Mucosa of descending colon (tissue), 3 donors: Measurements from ENCODE around the gene OLIG1. TPM values are rescaled to one million over a fixed set of nuclear protein-coding genes. Genes with fewer than 3 reads are reported as not detected.
A peak's percentile ranks its signal among the peaks of the same experiment; 100 is the strongest.

Experiments used
- ATAC-seq: fragments of 200-7000 bp; cut with Tn5 transposase; one replicate; pipeline ENCODE4 v1.9.1; 2020; ENCODE audit warnings: mild to moderate bottlenecking, moderate library complexity
- DNase-seq, 3 donors: peaks; one replicate each; pipeline ENCODE4 v3.0.0-alpha.2; 2020
- H3K36me3 ChIP-seq: fragments of 200-600 bp; one replicate; pipeline ENCODE4 v1.8.0; 2021; ENCODE audit warnings: low read depth, mild to moderate bottlenecking
- H3K4me1 ChIP-seq: fragments of 200-600 bp; one replicate; pipeline ENCODE4 v1.8.0; 2021; ENCODE audit warnings: low read depth, mild to moderate bottlenecking
- H3K4me3 ChIP-seq: fragments of 200-600 bp; one replicate; pipeline ENCODE4 v1.8.0; 2021; ENCODE audit warnings: mild to moderate bottlenecking
- H3K9me3 ChIP-seq: fragments of 200-600 bp; one replicate; pipeline ENCODE4 v1.8.0; 2021; ENCODE audit warnings: mild to moderate bottlenecking
- CTCF ChIP-seq: fragments of 200-600 bp; IDR thresholded peaks from one replicate; pipeline ENCODE4 v1.8.0; 2022; ENCODE audit warnings: antibody characterized with exemption, mild to moderate bottlenecking
- intact Hi-C, 2 donors: fragments of 100-400 bp; cut with DNase I in 1 of 2; cut with micrococcal nuclease in 1 of 2; formaldehyde crosslinking; loops; one replicate each; pipeline versions ENCODE4 v1.11.0 to v1.11.1; 2022; cut with DNase I, micrococcal nuclease
- total RNA-seq, 3 donors: library from RNA; stranded (reverse); fragmentation: NEBNext Ultra II Directional in 2 of 3; extraction: Animal tissue kit (Norgen Biotek cat#: 25700) in 2 of 3; gene quantifications; one replicate each; pipeline versions ENCODE4 v1.2.1 to v1.2.4, GENCODE V29; 2021 to 2023
- donor health status: DM: no; HTN: no; CAD: no; lungs with moderate emphysema.
- donor health status: DM: no; HTN: no; CAD: no.
- donor health status: DM: no; HTN: yes; CAD: no.

OLIG1 gene
- total RNA-seq, 3 donors from 2014 or later = not detected

DNA sequence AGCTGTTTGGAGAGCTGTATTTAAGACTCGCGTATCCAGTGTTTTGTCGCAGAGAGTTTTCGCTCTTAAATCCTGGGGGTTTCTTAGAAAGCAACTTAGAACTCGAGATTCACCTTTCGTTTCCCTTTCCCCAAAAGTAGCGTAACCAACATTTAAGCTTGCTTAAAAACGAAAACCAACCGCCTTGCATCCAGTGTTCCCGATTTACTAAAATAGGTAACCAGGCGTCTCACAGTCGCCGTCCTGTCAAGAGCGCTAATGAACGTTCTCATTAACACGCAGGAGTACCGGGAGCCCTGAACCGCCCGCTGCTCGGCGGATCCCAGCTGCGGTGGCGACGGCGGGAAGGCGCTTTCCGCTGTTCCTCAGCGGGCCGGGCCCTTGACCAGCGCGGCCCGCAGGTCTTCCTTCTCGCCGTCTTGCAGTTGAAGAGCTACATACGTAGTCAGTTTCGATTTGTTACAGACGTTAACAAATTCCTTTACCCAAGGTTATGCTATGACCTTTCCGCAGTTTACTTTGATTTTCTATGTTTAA lies 1.9 kb downstream of the OLIG1 start:
- Histone ChIP-seq H3K9me3 (no peaks in the 10 kb centered on the region), H3K4me1 (peaks cover 17% of the 10 kb centered on the region), H3K4me3 (no peak overlapping the region), H3K36me3 (no peaks in the 10 kb centered on the region)
- no peak for TF ChIP-seq CTCF
- DNase-seq = no peak
- intact Hi-C loops = no loop called here
- ATAC-seq = peak; percentile 6

- Histone ChIP-seq H3K4me1 (peaks cover 17% of the 10 kb centered on the region), H3K36me3 (no peaks in the 10 kb centered on the region), H3K4me3 (no peak overlapping the region), H3K9me3 (no peaks in the 10 kb centered on the region)
- no peak for TF ChIP-seq CTCF
- no peak for DNase-seq
- intact Hi-C loops = no loop called here
- no peak for ATAC-seq
Observed at GRCh38 chr21:33073636-33074035, 3.7 kb downstream of the OLIG1 start.

DNA sequence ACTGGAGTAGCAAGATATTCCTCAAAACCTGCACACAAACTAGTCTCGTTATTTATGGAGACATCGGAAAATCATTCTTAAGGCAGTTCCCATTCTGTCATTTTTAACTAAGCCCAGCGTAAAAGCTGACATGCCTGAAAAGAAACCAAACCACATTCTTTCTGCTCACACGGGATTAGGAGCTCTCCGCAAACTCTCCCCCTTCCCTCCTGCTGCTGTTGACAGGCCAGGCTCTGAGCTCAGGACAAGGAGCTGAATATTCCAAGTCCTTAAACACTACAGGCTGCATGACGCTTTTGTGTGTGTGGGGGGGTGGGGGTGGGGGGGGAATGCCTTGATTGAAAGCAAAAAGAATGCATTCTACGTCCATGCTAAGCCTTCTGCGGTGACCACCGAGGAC lies 5.2 kb downstream of the OLIG1 start:
- Histone ChIP-seq H3K4me3 (no peak overlapping the region), H3K9me3 (no peaks in the 10 kb centered on the region), H3K36me3 (no peaks in the 10 kb centered on the region), H3K4me1 (peaks cover 13% of the 10 kb centered on the region)
- no peak for TF ChIP-seq CTCF
- no peak for ATAC-seq
- DNase-seq = no peak
- intact Hi-C loops = no loop called here

DNA sequence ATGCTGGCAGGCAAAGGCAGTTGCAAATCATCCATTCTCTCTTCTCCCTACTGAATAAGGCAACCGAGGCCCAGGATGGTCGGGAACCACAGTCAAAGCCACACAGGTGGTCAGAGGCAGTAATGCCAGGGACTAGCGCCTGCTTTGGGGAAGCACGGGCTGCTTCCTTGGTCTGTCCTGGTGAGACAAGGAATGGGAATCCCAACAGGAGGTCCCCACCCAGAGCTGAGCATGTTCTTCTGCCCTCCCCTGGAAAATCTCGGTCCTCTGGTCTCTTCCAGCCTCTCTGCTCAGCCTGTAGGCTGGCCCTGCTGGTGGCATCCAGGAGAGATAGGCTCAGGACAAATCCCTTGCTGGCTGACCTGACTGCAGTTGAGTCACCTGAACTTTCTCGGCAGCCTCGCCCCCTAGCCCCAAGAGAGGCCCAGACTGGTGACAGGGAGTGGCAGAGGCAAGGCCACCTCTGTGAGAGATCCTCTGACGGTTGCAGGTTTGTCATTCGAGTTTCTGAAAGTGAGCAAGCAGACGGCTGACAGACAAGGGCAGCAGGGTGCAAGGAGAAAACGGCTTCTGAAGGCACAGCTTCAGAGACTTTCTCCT lies 5.8 kb downstream of the OLIG1 start:
- no peak for TF ChIP-seq CTCF
- Histone ChIP-seq H3K9me3 (no peaks in the 10 kb centered on the region), H3K4me3 (no peak overlapping the region), H3K36me3 (no peaks in the 10 kb centered on the region), H3K4me1 (peaks cover 10% of the 10 kb centered on the region)
- DNase-seq = no peak
- intact Hi-C loops = no loop called here
- ATAC-seq = no peak

GRCh38 chr21:33076600-33077329 lies 6.8 kb downstream of the OLIG1 start:
- no peak for TF ChIP-seq CTCF
- Histone ChIP-seq H3K4me1 (no peaks in the 10 kb centered on the region), H3K9me3 (no peaks in the 10 kb centered on the region), H3K4me3 (no peak overlapping the region), H3K36me3 (no peaks in the 10 kb centered on the region)
- intact Hi-C loops = no loop called here
- ATAC-seq (no peak), DNase-seq (no peak)
